Parathyroid adenoma (tissue), 2 donors: ENCODE measurements around the gene HMCN1.

Experiments
- H2AFZ ChIP-seq: fragments of 300-600 bp; sonication (generic); one replicate; pipeline ENCODE4 v1.7.0; 2017; ENCODE audit warnings: antibody characterized with exemption, mild to moderate bottlenecking
- H3K27ac ChIP-seq: fragments of 300-600 bp; sonication (generic); one replicate; pipeline ENCODE4 v1.7.0; 2017
- H3K27me3 ChIP-seq: fragments of 300-600 bp; sonication (generic); one replicate; pipeline ENCODE4 v1.7.0; 2017; ENCODE audit warnings: low read length; ENCODE audit not compliant: control insufficient read depth, insufficient read depth
- H3K36me3 ChIP-seq: fragments of 300-600 bp; sonication (generic); one replicate; pipeline ENCODE4 v1.7.0; 2017; ENCODE audit warnings: low read length; ENCODE audit not compliant: control insufficient read depth, insufficient read depth
- H3K4me1 ChIP-seq: fragments of 300-600 bp; sonication (generic); one replicate; pipeline ENCODE4 v1.7.0; 2017; ENCODE audit warnings: control low read depth
- H3K4me2 ChIP-seq: fragments of 300-600 bp; sonication (generic); one replicate; pipeline ENCODE4 v1.7.0; 2017; ENCODE audit warnings: low read length
- H3K4me3 ChIP-seq: fragments of 300-600 bp; sonication (generic); one replicate; pipeline ENCODE4 v1.7.0; 2017; ENCODE audit warnings: low read depth, low read length
- H3K79me2 ChIP-seq: fragments of 300-600 bp; sonication (generic); one replicate; pipeline ENCODE4 v1.7.0; 2017; ENCODE audit warnings: control low read depth
- H3K9ac ChIP-seq: fragments of 300-600 bp; sonication (generic); one replicate; pipeline ENCODE4 v1.7.0; 2017; ENCODE audit warnings: mild to moderate bottlenecking
- H3K9me3 ChIP-seq: fragments of 300-600 bp; sonication (generic); one replicate; pipeline ENCODE4 v1.7.0; 2017; ENCODE audit warnings: low read length; ENCODE audit not compliant: control insufficient read depth
- TF ChIP-seq, protein P1 (sequence below): fragments of 300-600 bp; sonication (generic); IDR thresholded peaks from one replicate; pipeline ENCODE4 v1.7.0; 2017; ENCODE audit warnings: antibody characterized with exemption, mild to moderate bottlenecking
- donor health status: primary hyperparathyroidism.

Gene HMCN1

DNA sequence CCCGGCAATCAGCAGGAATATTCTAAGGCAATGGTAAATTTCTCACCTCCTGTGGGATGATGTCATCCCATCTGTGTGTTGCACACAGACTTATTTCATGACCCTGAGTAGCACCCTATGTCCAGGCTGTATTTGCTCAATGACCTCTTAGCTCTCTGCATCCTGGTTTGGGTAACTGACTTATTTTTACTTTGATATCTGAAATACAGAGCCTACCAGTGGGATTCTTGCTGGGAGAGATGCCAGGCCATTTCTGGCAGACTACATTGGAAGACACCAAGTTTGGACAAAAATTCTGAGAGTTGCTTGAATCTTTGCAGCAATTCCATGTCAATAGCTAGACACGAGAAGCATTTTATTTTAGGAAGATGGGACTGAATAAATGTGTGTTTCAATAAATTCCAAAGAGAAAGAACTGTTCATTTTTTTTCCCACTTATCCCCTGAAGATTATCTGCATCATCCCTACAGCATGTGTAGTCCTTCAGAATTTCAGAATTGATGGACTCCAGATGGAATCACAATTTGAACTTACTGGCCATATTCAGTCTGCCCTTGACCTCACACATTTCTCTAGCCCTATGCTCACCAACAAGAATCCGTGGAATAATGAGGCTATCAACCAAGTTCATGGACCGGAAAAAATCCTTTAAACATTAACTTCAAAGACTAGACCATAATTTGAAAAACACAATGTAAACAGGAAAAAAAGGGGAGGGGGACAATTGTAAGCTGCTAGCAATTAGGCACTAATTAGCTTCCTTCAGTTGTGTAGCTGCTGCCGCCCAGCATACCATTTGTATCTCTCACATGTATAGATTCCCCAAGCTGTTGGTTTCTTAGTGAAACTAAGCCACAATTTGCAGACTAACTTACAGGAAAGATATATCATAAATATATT is 226.5 kb downstream of the HMCN1 start:
- H3K27me3 ChIP-seq = no peaks in the 10 kb centered on the region
- H3K4me1 ChIP-seq = no peaks in the 10 kb centered on the region
- TF ChIP-seq, protein P1, sequence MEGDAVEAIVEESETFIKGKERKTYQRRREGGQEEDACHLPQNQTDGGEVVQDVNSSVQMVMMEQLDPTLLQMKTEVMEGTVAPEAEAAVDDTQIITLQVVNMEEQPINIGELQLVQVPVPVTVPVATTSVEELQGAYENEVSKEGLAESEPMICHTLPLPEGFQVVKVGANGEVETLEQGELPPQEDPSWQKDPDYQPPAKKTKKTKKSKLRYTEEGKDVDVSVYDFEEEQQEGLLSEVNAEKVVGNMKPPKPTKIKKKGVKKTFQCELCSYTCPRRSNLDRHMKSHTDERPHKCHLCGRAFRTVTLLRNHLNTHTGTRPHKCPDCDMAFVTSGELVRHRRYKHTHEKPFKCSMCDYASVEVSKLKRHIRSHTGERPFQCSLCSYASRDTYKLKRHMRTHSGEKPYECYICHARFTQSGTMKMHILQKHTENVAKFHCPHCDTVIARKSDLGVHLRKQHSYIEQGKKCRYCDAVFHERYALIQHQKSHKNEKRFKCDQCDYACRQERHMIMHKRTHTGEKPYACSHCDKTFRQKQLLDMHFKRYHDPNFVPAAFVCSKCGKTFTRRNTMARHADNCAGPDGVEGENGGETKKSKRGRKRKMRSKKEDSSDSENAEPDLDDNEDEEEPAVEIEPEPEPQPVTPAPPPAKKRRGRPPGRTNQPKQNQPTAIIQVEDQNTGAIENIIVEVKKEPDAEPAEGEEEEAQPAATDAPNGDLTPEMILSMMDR = no peak
- H2AFZ ChIP-seq = no peak overlapping the region
- no peaks in the 10 kb centered on the region for H3K36me3 ChIP-seq
- H3K4me3 ChIP-seq = no peak overlapping the region
- no peak overlapping the region for H3K27ac ChIP-seq
- no peaks in the 10 kb centered on the region for H3K79me2 ChIP-seq
- H3K4me2 ChIP-seq = no peak overlapping the region
- no peaks in the 10 kb centered on the region for H3K9me3 ChIP-seq
- no peak overlapping the region for H3K9ac ChIP-seq

DNA sequence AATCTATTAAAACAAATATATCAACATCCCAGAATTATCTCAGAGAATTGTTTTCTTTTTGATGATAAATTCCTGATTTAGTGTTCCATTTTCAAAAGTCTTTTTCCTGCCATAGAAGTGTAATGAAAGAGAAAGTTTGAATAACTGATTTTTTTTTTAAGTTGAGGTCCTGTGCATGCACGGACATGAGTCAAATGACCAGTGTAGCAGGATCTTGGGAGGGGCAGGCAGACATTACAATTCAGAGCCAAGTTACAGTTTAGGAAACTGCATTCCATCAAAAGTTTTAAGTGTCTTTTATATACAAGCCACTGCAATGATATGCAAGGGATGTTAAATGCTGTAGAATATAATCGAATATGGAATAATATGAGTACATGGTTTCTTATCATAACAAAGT is 227.5 kb downstream of the HMCN1 start:
- TF ChIP-seq, protein P1 = no peak
- no peak overlapping the region for H2AFZ ChIP-seq
- H3K27ac ChIP-seq = no peak overlapping the region
- H3K36me3 ChIP-seq = no peaks in the 10 kb centered on the region
- H3K4me1 ChIP-seq = no peaks in the 10 kb centered on the region
- no peak overlapping the region for H3K4me3 ChIP-seq
- H3K27me3 ChIP-seq = no peaks in the 10 kb centered on the region
- H3K4me2 ChIP-seq = no peak overlapping the region
- H3K79me2 ChIP-seq = no peaks in the 10 kb centered on the region
- H3K9me3 ChIP-seq = no peaks in the 10 kb centered on the region
- no peak overlapping the region for H3K9ac ChIP-seq

DNA sequence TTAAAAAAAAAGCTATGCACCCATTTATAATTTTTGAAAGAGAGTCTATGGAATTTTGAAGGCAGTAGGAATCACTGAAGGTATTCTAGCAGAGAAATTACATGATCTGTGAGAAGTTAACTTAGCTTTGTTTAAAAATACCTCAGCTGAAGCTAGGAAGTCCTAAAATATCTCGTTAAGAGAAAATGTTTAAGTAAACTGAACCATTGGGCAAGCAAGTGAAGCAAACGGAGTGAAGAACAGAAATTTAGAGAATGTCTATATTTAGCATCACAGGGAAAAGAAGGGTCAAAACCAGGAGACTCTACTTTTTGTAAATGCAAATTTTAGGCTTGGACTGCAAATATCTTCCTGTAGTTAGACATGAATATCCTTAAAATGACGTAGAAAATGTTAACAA is 230.8 kb downstream of the HMCN1 start:
- Histone ChIP-seq H3K27ac (no peak overlapping the region), H3K9ac (no peak overlapping the region), H3K9me3 (no peaks in the 10 kb centered on the region), H3K4me3 (no peak overlapping the region), H3K4me1 (peaks cover 4% of the 10 kb centered on the region), H3K79me2 (no peaks in the 10 kb centered on the region), H3K36me3 (no peaks in the 10 kb centered on the region), H3K27me3 (no peaks in the 10 kb centered on the region), H2AFZ (no peak overlapping the region), H3K4me2 (no peak overlapping the region)
- TF ChIP-seq, protein P1 = no peak

DNA sequence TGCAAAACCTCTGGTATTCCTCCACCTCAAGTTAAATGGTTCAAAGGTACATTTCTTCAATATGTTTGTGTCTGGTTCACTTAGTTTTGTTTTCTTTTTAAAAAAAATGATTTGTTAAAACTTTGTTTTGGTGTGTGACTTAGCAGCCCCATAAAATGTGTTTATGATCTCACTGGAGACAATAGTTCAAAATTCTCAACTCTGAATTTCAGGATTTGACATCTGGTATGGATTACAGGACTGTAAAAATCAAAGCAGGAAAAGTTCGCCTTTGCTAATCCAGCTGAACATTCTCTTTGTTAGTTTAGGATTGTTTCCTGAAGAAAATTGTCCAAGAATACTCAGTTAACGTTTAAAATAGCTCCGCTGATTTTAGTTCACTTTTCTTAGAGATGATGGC is 231.7 kb downstream of the HMCN1 start:
- no peaks in the 10 kb centered on the region for H3K27me3 ChIP-seq
- TF ChIP-seq, protein P1 = no peak
- H3K79me2 ChIP-seq = no peaks in the 10 kb centered on the region
- H3K9ac ChIP-seq = no peak overlapping the region
- no peaks in the 10 kb centered on the region for H3K9me3 ChIP-seq
- no peaks in the 10 kb centered on the region for H3K36me3 ChIP-seq
- no peak overlapping the region for H3K4me2 ChIP-seq
- H2AFZ ChIP-seq = no peak overlapping the region
- H3K4me1 ChIP-seq = peaks cover 4% of the 10 kb centered on the region
- H3K4me3 ChIP-seq = no peak overlapping the region
- H3K27ac ChIP-seq = no peak overlapping the region

DNA sequence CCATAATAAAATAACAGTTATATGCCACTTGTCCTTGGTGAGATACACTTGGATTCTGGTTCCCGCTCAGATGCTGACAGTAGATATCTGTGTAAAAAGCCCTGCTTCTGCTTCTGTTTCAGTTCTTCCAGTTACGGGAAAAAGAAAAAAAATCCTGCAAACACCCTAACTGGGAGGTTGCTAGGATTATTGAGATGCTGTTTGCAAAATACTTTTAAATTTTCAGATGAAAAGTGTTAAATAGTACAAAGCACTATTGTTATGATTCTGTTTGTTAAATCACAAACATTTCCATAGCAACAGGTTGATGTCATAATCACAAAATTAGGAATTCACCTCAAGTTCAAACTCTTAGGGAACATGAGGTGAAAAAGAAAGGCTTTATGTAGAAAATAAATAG is 232.3 kb downstream of the HMCN1 start:
- Histone ChIP-seq H3K9me3 (no peaks in the 10 kb centered on the region), H3K27ac (no peak overlapping the region), H3K36me3 (no peaks in the 10 kb centered on the region), H3K4me1 (peaks cover 4% of the 10 kb centered on the region), H3K27me3 (no peaks in the 10 kb centered on the region), H2AFZ (no peak overlapping the region), H3K79me2 (no peaks in the 10 kb centered on the region), H3K4me2 (no peak overlapping the region), H3K4me3 (no peak overlapping the region), H3K9ac (no peak overlapping the region)
- TF ChIP-seq, protein P1 = no peak
